Kidney epithelial cell (primary cell): ENCODE data around the gene TMPRSS15. TPM values are rescaled to one million over a fixed set of nuclear protein-coding genes. Genes with fewer than 3 reads are reported as not detected.

ENCODE experiments used
- DNase-seq: peaks from one replicate; pipeline ENCODE4 v3.0.0-alpha.2; 2010; ENCODE audit warnings: low read depth
- H3K27me3 ChIP-seq: 2 replicates; pipeline ENCODE4 v1.6.0; 2011; ENCODE audit warnings: low read length; ENCODE audit not compliant: control insufficient read depth, insufficient read depth
- H3K36me3 ChIP-seq: 2 replicates; pipeline ENCODE4 v1.5.1; 2011; ENCODE audit warnings: low read length; ENCODE audit not compliant: control insufficient read depth, insufficient read depth
- H3K4me3 ChIP-seq: 2 replicates; pipeline ENCODE4 v1.5.1; 2011; ENCODE audit warnings: low read depth, mild to moderate bottlenecking, control low read depth, low read length
- CTCF ChIP-seq: IDR thresholded peaks from 2 replicates; pipeline ENCODE4 v1.5.1; 2011; ENCODE audit warnings: mild to moderate bottlenecking, moderate library complexity, low read length, control low read depth, inconsistent platforms; ENCODE audit not compliant: insufficient read depth, poor library complexity, severe bottlenecking
- total RNA-seq: library from RNA; depleted of rRNA; stranded (reverse); fragments of >200 nt; gene quantifications from 2 replicates; pipeline ENCODE4 v1.2.3, GENCODE V29; 2015

The TMPRSS15 gene
- total RNA-seq, 1 donor from 2014 or later, result not detected

- no peak for TF ChIP-seq CTCF
- no peaks in the 10 kb centered on the region for H3K36me3 ChIP-seq
- DNase-seq, result no peak
These were observed 113.7 kb downstream of the TMPRSS15 start for GRCh38 chr21:18289876-18290275.

GRCh38 chr21:18285379-18285778 is 118.2 kb downstream of the TMPRSS15 start:
- DNase-seq, result no peak
- no peaks in the 10 kb centered on the region for H3K36me3 ChIP-seq
- TF ChIP-seq CTCF, result no peak
- no peaks in the 10 kb centered on the region for H3K27me3 ChIP-seq
- no peak overlapping the region for H3K4me3 ChIP-seq

More at GRCh38 chr21:18289876-18290275, 113.7 kb downstream of the TMPRSS15 start:
- Histone ChIP-seq H3K27me3 (no peaks in the 10 kb centered on the region), H3K4me3 (no peak overlapping the region)

GRCh38 chr21:18275781-18276180 is 127.8 kb downstream of the TMPRSS15 start:
- DNase-seq, result no peak
- no peaks in the 10 kb centered on the region for H3K36me3 ChIP-seq
- H3K27me3 ChIP-seq, result no peaks in the 10 kb centered on the region
- H3K4me3 ChIP-seq, result no peak overlapping the region
- no peak for TF ChIP-seq CTCF

- H3K4me3 ChIP-seq, result no peak overlapping the region
- no peaks in the 10 kb centered on the region for H3K36me3 ChIP-seq
- no peaks in the 10 kb centered on the region for H3K27me3 ChIP-seq
- TF ChIP-seq CTCF, result no peak
- DNase-seq, result no peak
These were observed 129.2 kb downstream of the TMPRSS15 start for GRCh38 chr21:18274370-18274769.

GRCh38 chr21:18273400-18273799 is 130.2 kb downstream of the TMPRSS15 start:
- no peak overlapping the region for H3K4me3 ChIP-seq
- H3K36me3 ChIP-seq, result no peaks in the 10 kb centered on the region
- no peaks in the 10 kb centered on the region for H3K27me3 ChIP-seq
- DNase-seq, result no peak
- TF ChIP-seq CTCF, result no peak

- TF ChIP-seq CTCF, result no peak
These were observed 133.7 kb downstream of the TMPRSS15 start for GRCh38 chr21:18269856-18270255.

More at GRCh38 chr21:18269856-18270255, 133.7 kb downstream of the TMPRSS15 start:
- H3K36me3 ChIP-seq, result no peaks in the 10 kb centered on the region
- DNase-seq, result no peak
- H3K27me3 ChIP-seq, result no peaks in the 10 kb centered on the region
- H3K4me3 ChIP-seq, result no peak overlapping the region
